ENCODE measurements around the gene GRIK2.

- TF ChIP-seq POLR2A (IDR thresholded peaks at IDR 0.05; ENCODE audit: low read depth, low read length), result no peak
- TF ChIP-seq POLR2AphosphoS5 (IDR thresholded peaks at IDR 0.05; ENCODE audit: low read depth, low read length), result no peak
- TF ChIP-seq TAF1 (IDR thresholded peaks at IDR 0.05; ENCODE audit: borderline replicate concordance, low read depth, low read length), result no peak
Measured at GRCh38 chr6:101851911-101852310, 458.4 kb downstream of the GRIK2 start.

All from GM12892 (cell line).